Astrocyte (in vitro differentiated cells and primary cell): ENCODE results near the gene TLR6. TPM values are rescaled to one million over a fixed set of nuclear protein-coding genes. Genes with fewer than 3 reads are reported as not detected.

Experiments
- DNase-seq: peaks from one replicate; pipeline ENCODE4 v3.0.0-alpha.2; 2010; ENCODE audit warnings: low read depth
- FAIRE-seq: peaks from 2 replicates; lab custom pipeline; 2011; peaks lifted over from hg19 to GRCh38; lab: Jason Lieb, UNC
- H2AFZ ChIP-seq: 2 replicates; pipeline ENCODE4 v1.6.0; 2012; ENCODE audit warnings: low read depth, low read length, inconsistent platforms
- H3K27ac ChIP-seq: 2 replicates; pipeline ENCODE4 v1.5.1; 2011; ENCODE audit warnings: low read depth, low read length, inconsistent platforms
- H3K27me3 ChIP-seq: 2 replicates; pipeline ENCODE4 v1.6.0; 2011; ENCODE audit warnings: low read length, inconsistent platforms; ENCODE audit not compliant: insufficient read depth
- H3K36me3 ChIP-seq: 2 replicates; pipeline ENCODE4 v1.5.1; 2011; ENCODE audit warnings: low read length, inconsistent platforms; ENCODE audit not compliant: insufficient read depth
- H3K4me1 ChIP-seq: 2 replicates; pipeline ENCODE4 v1.5.1; 2011; ENCODE audit warnings: low read length, inconsistent platforms; ENCODE audit not compliant: insufficient read depth
- H3K4me2 ChIP-seq: 2 replicates; pipeline ENCODE4 v1.6.0; 2012; ENCODE audit warnings: low read length, inconsistent platforms
- H3K4me3 ChIP-seq: 2 replicates; pipeline ENCODE4 v1.5.1; 2011; ENCODE audit warnings: low read depth, mild to moderate bottlenecking, low read length, inconsistent platforms; ENCODE audit not compliant: insufficient read depth
- H3K79me2 ChIP-seq: 2 replicates; pipeline ENCODE4 v1.6.0; 2012; ENCODE audit warnings: mild to moderate bottlenecking, low read length, inconsistent platforms; ENCODE audit not compliant: insufficient read depth
- H3K9ac ChIP-seq: 2 replicates; pipeline ENCODE4 v1.6.0; 2012; ENCODE audit warnings: mild to moderate bottlenecking, low read length, inconsistent platforms
- H3K9me3 ChIP-seq: 2 replicates; pipeline ENCODE4 v1.5.1; 2012; ENCODE audit warnings: low read depth, mild to moderate bottlenecking, low read length, inconsistent platforms; ENCODE audit not compliant: insufficient read depth
- H4K20me1 ChIP-seq: 2 replicates; pipeline ENCODE4 v1.6.0; 2012; ENCODE audit warnings: low read length, inconsistent platforms; ENCODE audit not compliant: insufficient read depth
- H3K27ac Mint-ChIP-seq: one replicate; pipeline ENCODE4 v1.8.0; 2021; ENCODE audit warnings: mild to moderate bottlenecking, mixed read lengths; ENCODE audit not compliant: unreplicated experiment
- H3K27me3 Mint-ChIP-seq: one replicate; pipeline ENCODE4 v1.8.0; 2021; ENCODE audit warnings: low read depth, mixed read lengths; ENCODE audit not compliant: unreplicated experiment
- H3K36me3 Mint-ChIP-seq: one replicate; pipeline ENCODE4 v1.8.0; 2021; ENCODE audit warnings: low read depth, mixed read lengths; ENCODE audit not compliant: unreplicated experiment
- H3K4me1 Mint-ChIP-seq: one replicate; pipeline ENCODE4 v1.8.0; 2021; ENCODE audit warnings: low read depth, mixed read lengths; ENCODE audit not compliant: unreplicated experiment
- H3K4me3 Mint-ChIP-seq: one replicate; pipeline ENCODE4 v1.8.0; 2021; ENCODE audit warnings: mild to moderate bottlenecking, moderate library complexity, mixed read lengths; ENCODE audit not compliant: unreplicated experiment
- H3K9me3 Mint-ChIP-seq: one replicate; pipeline ENCODE4 v1.8.0; 2021; ENCODE audit warnings: mild to moderate bottlenecking, mixed read lengths; ENCODE audit not compliant: unreplicated experiment
- EZH2 ChIP-seq: IDR thresholded peaks from 2 replicates; pipeline ENCODE4 v1.6.1; 2012; ENCODE audit warnings: mild to moderate bottlenecking, low read length, inconsistent platforms; ENCODE audit not compliant: insufficient read depth
- total RNA-seq: library from RNA; stranded (reverse); gene quantifications from 2 replicates; pipeline ENCODE4 v1.2.1, GENCODE V29; 2021
- TF ChIP-seq, protein P1 (sequence below): IDR thresholded peaks from 2 replicates; pipeline ENCODE4 v1.5.1; 2011; ENCODE audit warnings: low read depth, mild to moderate bottlenecking, inconsistent platforms, low read length, moderate library complexity; ENCODE audit not compliant: insufficient read depth

TLR6 gene
- total RNA-seq, 1 donor from 2014 or later: 3.8 TPM

GRCh38 chr4:38805530-38806145, 51.0 kb downstream of the TLR6 start:
- Histone ChIP-seq H3K27ac (peak overlapping the region; percentile 27), H3K9me3 (no peaks in the 10 kb centered on the region), H3K27me3 (no peaks in the 10 kb centered on the region), H3K36me3 (no peaks in the 10 kb centered on the region), H4K20me1 (no peaks in the 10 kb centered on the region), H2AFZ (peak overlapping the region; percentile 41), H3K79me2 (no peaks in the 10 kb centered on the region), H3K4me3 (peak overlapping the region; percentile 8), H3K9ac (no peak overlapping the region), H3K4me1 (peaks cover 6% of the 10 kb centered on the region), H3K4me2 (peak overlapping the region; percentile 52)
- Mint-ChIP-seq H3K9me3 (peaks cover 2% of the 10 kb centered on the region), H3K27ac (no peak overlapping the region), H3K4me1 (peaks cover 3% of the 10 kb centered on the region), H3K36me3 (no peaks in the 10 kb centered on the region), H3K4me3 (no peak overlapping the region), H3K27me3 (no peaks in the 10 kb centered on the region)
- FAIRE-seq: no peak
- no peak for DNase-seq
- TF ChIP-seq EZH2: no peak
- TF ChIP-seq, protein P1, sequence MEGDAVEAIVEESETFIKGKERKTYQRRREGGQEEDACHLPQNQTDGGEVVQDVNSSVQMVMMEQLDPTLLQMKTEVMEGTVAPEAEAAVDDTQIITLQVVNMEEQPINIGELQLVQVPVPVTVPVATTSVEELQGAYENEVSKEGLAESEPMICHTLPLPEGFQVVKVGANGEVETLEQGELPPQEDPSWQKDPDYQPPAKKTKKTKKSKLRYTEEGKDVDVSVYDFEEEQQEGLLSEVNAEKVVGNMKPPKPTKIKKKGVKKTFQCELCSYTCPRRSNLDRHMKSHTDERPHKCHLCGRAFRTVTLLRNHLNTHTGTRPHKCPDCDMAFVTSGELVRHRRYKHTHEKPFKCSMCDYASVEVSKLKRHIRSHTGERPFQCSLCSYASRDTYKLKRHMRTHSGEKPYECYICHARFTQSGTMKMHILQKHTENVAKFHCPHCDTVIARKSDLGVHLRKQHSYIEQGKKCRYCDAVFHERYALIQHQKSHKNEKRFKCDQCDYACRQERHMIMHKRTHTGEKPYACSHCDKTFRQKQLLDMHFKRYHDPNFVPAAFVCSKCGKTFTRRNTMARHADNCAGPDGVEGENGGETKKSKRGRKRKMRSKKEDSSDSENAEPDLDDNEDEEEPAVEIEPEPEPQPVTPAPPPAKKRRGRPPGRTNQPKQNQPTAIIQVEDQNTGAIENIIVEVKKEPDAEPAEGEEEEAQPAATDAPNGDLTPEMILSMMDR: no peak

DNA sequence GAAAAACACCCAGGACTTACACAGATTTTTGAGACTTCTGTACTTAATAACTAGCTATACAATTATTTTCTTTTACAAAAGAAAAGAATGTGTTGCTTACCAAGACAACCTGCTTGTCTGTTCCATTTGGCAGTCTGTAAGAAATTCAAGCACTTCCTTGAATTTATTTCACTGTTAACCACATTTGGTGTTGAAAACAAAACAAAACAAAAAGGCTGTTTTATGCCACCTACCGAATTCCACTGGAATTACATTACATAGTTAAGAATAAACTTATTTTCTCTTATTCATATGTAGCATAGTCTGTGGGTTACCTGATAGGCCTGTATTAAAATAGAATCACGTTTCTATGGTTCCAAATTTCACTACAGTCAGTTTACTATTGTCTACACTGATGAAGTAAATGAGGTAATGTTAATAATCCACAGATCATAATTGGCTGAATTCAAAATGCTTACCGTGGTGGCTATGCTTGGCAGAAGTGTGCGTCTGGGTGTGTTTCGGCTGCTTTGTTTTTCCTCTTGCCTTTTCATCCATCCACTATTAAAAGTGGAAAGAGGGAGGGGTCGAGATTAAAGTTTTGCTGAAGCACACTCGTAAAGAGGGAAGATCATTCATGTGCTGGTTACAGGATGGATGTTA, 51.8 kb downstream of the TLR6 start, which contains the start of gene TLR1:
Gene TLR1 (minus strand): TSS at position 138 of the 642 bp plus-strand sequence. CDS start 5,960 bp downstream, outside the sequence.
- FAIRE-seq (no peak), DNase-seq (peak; percentile 46)
- Histone ChIP-seq H3K9ac (peak within 1 kb of the TSS; percentile 24), H3K27ac (peak within 1 kb of the TSS; percentile 27), H2AFZ (peak within 1 kb of the TSS; percentile 41), H4K20me1 (no peaks in the 10 kb centered on the region), H3K27me3 (no peaks in the 10 kb centered on the region), H3K4me3 (peak within 1 kb of the TSS; percentile 8), H3K4me2 (peak within 1 kb of the TSS; percentile 52), H3K36me3 (no peaks in the 10 kb centered on the region), H3K4me1 (peaks cover 6% of the 10 kb centered on the region), H3K9me3 (no peaks in the 10 kb centered on the region), H3K79me2 (no peaks in the 10 kb centered on the region)
- no peaks in the 10 kb centered on the region for H3K27me3 Mint-ChIP-seq
- H3K36me3 Mint-ChIP-seq: no peaks in the 10 kb centered on the region
- peaks cover 3% of the 10 kb centered on the region for H3K4me1 Mint-ChIP-seq
- no peak within 1 kb of the TSS for H3K4me3 Mint-ChIP-seq
- TF ChIP-seq, protein P1: peak; percentile 65
- TF ChIP-seq EZH2: no peak
- H3K27ac Mint-ChIP-seq: no peak within 1 kb of the TSS
- H3K9me3 Mint-ChIP-seq: peaks cover 2% of the 10 kb centered on the region
